Activated CD4-positive, alpha-beta T cell treated with anti-CD3 and anti-CD28 coated beads for 1 hour (primary cell): ENCODE results near the gene EPHA10.
A peak's percentile ranks its signal among the peaks of the same experiment; 100 is the strongest.
"Not testable (repeated sequence)": the region's sequence is repeated elsewhere in the genome, so short reads cannot be mapped to it uniquely, and the experiment has no call there.

Experiments used
- DNase-seq: peaks from one replicate; pipeline ENCODE4 v3.0.0-alpha.2; 2020

EPHA10 gene

GRCh38 chr1:37764888-37765441, at the start of gene EPHA10:
EPHA10 (minus strand) TSS chr1:37765120; CDS start chr1:37765066, 54 bp downstream.
- DNase-seq = no peak

GRCh38 chr1:37814252-37814651, 49.3 kb upstream of the EPHA10 start:
- no peak for DNase-seq

GRCh38 chr1:37813529-37814145, 48.7 kb upstream of the EPHA10 start:
- no peak for DNase-seq

GRCh38 chr1:37811027-37811655, 46.2 kb upstream of the EPHA10 start:
- peak; percentile 40 for DNase-seq

- DNase-seq = no peak
Measured at GRCh38 chr1:37809942-37810341, 45.0 kb upstream of the EPHA10 start.

GRCh38 chr1:37808369-37809319, 43.7 kb upstream of the EPHA10 start:
- no peak for DNase-seq

- DNase-seq = peak; percentile 89
Measured at GRCh38 chr1:37807555-37808368, 42.8 kb upstream of the EPHA10 start, which contains the start of the genes C1orf122 and YRDC. C1orf122 (plus strand) TSS chr1:37807790; CDS start chr1:37808405, 615 bp downstream. YRDC (minus strand) TSS chr1:37808208; CDS start chr1:37808180, 28 bp downstream.

GRCh38 chr1:37807220-37807554, 42.3 kb upstream of the EPHA10 start:
- no peak for DNase-seq

- no peak for DNase-seq
Measured at GRCh38 chr1:37802439-37802838, 37.5 kb upstream of the EPHA10 start.

GRCh38 chr1:37797750-37798345, 32.9 kb upstream of the EPHA10 start:
- no peak for DNase-seq

- no peak for DNase-seq
Measured at GRCh38 chr1:37795340-37796125, 30.6 kb upstream of the EPHA10 start.

- no peak for DNase-seq
Measured at GRCh38 chr1:37794372-37795339, 29.7 kb upstream of the EPHA10 start.

- no peak for DNase-seq
Measured at GRCh38 chr1:37793773-37794371, 29.0 kb upstream of the EPHA10 start, which contains the start of gene MANEAL. MANEAL (plus strand) TSS chr1:37793847; CDS start chr1:37794183, 336 bp downstream.

- no peak for DNase-seq
Measured at GRCh38 chr1:37792943-37793686, 28.2 kb upstream of the EPHA10 start.

- DNase-seq = no peak
Measured at GRCh38 chr1:37782491-37782890, 17.6 kb upstream of the EPHA10 start.

GRCh38 chr1:37778654-37779053, 13.7 kb upstream of the EPHA10 start:
- no peak for DNase-seq

GRCh38 chr1:37776946-37777516, 12.1 kb upstream of the EPHA10 start:
- DNase-seq = no peak

GRCh38 chr1:37771440-37771839, 6.5 kb upstream of the EPHA10 start:
- DNase-seq = not testable (repeated sequence)
